GM19455 (cell line): ENCODE data around the gene FANCI.
"Not testable (repeated sequence)": the region's sequence is repeated elsewhere in the genome, so short reads cannot be mapped to it uniquely, and the experiment has no call there.

ENCODE experiments used
- ATAC-seq: cut with Tn5 transposase; IDR thresholded peaks from one replicate; pipeline ENCODE4 v1.9.1; 2021; ENCODE audit not compliant: unreplicated experiment

The FANCI gene

DNA sequence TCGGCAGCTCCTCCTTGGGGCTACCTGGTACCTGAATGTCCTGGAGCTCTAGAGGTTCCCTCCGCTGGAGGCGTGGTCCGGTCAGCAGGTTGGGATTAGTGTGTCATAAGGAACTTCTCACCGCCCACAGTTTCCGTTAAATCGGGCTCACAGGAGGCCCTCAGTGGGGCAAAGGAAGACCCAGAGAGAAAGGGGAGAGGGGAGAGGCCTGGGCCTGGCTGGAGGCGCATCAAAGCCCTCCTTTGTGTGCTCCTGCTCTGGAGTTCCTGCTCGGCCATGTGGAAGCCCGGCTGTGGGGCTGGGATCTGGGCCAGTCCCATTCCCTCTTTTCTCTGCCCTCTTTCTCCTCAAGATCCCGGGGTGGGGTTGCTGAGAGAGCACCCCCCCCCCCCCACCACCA is 22.2 kb upstream of the FANCI start, which contains the start of gene RLBP1:
RLBP1 (minus strand) TSS at position 37 of the 400 bp plus-strand sequence. CDS start 2,604 bp downstream, outside the sequence.
- ATAC-seq = no peak

- no peak for ATAC-seq
These were observed 18.2 kb upstream of the FANCI start for GRCh38 chr15:89225588-89225987.

DNA sequence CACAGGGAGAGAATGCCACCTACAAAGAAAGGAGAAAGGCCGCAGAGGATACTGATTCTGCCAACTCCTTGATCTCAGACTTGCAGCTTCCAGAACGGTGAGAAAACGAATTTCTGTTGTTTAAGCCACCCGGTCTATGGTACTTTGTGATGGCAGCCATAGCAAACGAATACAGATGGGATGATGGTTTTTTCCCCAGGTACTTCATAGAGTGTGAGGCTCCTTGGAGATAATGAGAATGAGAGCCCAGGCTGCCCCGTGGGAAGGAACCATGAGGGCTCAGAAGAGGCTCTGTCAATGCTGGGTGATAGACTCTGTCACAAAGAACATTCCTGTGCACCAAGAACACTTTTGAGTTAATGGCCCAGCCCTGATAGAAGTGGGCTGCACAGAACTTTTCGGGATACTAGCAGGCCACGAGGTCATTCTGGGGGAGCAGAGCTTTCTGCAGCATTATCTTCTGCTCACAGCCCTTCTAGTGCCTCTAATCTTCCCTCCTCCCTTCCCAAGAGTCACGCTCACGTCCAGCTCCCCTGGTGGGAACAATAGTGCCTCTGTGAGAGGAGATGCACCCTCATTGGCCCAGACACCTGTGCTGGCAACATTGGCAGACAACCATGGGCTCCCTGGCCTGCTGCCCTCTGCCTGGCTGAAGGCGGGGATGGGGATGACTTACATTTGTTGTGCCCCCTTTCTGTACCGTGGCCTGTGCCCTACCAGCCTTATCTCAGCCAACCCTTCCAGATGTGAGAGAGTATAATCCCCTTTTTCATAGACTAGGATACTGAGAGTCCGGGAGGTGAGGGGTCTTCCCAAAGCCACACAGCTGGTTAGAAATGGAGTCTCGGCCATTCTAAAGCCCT is 17.2 kb upstream of the FANCI start:
- ATAC-seq = no peak

DNA sequence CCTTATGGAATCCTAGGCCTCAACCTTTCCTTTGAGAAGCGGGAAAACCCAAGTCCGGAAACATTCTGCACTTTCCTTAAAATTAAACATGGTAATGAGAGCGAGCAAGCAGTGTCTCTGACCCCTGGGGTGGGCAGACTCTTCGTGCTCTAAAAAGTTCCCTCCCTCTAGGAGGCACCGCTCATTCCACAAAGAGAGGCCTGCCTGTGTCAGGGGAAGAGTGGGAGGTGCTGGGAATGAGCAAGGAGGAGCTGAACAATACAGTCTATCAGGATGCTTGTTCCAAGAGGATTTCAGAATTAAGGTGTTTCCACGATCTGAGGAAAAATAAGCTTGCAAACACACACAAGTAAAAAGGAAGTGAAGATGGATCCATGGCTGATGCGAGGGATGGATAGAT is 16.4 kb upstream of the FANCI start:
- no peak for ATAC-seq

DNA sequence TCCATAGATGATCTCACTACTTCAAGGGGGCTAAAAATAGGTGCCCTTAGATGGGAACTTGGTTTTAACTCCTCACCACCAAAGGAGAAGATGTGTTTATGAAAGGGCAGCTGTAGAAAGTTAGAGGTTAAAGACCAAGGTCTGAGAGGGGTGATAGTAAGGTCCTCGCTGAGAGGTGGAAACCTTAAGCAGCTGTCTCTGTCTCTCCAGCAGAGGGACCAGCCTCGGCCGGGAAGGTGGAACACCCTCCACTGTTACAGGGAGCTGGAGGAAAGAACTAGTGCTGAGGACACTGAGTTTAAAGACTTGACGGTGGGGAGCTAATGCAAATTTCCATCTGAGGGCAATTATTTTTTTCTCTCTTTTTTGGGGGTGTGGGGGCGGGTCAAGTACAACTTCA is 13.5 kb upstream of the FANCI start:
- no peak for ATAC-seq

- ATAC-seq = no peak
These were observed 11.9 kb upstream of the FANCI start for GRCh38 chr15:89231832-89232231.

GRCh38 chr15:89239883-89240810 is 3.6 kb upstream of the FANCI start:
- not testable (repeated sequence) for ATAC-seq

DNA sequence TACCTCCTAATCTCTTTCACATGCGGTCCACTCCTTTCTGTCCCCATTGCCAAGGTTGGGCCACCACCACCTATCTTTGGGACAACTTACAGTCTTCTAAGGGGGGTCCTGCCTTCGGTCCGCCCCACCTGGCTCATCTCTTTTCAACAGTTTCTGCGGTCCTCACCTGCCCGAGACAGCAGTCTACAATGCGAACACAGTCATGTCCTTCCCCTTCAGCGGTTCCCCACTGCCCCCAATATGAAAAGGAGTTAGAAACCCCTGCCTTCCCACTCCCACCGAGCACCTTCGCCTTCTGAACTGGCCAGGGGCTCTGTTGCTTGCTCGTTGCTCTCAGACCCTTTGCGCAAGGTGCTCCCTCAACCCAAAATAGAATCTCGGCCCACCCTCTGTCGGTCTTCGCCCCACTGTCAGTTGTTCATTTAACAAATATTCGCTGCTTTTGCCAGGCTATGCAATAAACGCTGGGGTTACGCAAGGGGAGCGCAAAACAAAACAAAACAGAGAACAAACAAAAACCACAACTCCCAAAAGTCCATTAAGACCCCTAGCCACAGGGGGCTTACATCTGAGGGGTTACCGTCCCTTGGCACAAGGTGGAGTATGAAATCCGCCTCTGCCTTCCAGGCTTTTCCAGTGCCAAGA is 611 bp upstream of the FANCI start:
- ATAC-seq = no peak

GRCh38 chr15:89244574-89244903 is 760 bp downstream of the FANCI start:
- peak; percentile 11 for ATAC-seq

GRCh38 chr15:89247446-89247845 is 3.7 kb downstream of the FANCI start:
- no peak for ATAC-seq

GRCh38 chr15:89248584-89248983 is 4.8 kb downstream of the FANCI start:
- ATAC-seq = no peak

GRCh38 chr15:89250142-89250541 is 6.4 kb downstream of the FANCI start:
- ATAC-seq = not testable (repeated sequence)

GRCh38 chr15:89277281-89277680 is 33.5 kb downstream of the FANCI start:
- ATAC-seq = not testable (repeated sequence)

DNA sequence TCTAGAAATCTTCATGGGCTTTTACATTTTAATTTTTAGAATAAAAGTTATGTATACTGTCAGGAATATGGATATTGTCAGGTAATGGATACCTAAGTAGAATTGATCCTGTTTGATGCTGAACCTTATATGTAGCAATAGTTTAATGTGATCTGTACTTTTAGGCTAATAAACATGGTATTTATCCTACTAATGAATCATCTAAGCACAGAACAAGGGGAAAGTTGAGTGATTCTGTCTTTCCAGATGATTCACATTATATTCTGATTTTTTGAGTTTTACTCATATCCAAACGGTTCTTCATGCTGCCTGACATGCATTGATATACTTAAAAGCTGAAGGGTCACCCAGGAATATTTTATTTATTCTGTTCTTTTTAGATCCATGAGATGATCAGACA is 34.5 kb downstream of the FANCI start:
- ATAC-seq = no peak

DNA sequence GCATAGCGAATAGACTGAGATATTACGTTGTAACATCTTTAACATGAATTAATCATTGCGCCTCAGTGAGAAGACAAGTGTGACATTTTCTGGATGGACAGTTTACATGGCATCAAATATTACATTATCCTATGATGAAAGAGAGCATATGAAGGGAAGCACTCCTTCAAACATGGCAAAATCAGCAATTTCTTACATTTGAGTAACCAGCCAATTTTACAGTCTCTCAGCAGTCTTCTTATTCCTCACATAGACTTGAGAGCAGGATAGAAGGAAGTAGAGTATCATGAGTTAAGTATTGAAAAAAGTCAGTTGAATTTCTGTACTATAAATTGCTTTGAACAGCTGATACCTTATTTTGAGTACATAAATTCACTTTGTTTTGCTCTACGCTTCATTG is 38.9 kb downstream of the FANCI start:
- no peak for ATAC-seq

GRCh38 chr15:89283201-89283600 is 39.4 kb downstream of the FANCI start:
- ATAC-seq = no peak

DNA sequence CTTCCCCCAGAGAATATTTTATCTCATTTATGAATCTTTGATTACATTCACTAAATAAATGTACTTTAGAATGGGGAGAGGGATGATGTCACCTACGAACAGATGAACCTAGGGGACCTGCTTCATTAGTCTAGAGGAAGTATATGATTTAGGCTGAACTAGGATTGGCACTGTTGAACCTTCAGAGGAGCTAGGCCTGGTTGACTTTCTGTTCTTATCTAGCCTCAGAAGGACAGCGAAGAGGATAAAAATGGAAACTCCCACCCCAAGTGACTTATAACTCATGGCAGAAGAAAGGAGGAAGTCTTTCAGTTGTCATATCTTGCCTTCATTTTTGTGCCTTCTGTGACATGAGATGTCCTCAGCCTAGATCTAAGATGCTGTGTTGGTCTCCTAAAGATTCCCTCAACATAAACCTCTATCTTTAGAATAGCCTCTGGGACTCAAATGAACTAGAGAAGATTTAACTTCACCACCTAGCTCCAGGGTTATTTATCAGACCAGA is 48.2 kb downstream of the FANCI start:
- ATAC-seq = no peak

GRCh38 chr15:89293012-89293411 is 49.2 kb downstream of the FANCI start:
- no peak for ATAC-seq

GRCh38 chr15:89299896-89300295 is 56.1 kb downstream of the FANCI start:
- no peak for ATAC-seq

DNA sequence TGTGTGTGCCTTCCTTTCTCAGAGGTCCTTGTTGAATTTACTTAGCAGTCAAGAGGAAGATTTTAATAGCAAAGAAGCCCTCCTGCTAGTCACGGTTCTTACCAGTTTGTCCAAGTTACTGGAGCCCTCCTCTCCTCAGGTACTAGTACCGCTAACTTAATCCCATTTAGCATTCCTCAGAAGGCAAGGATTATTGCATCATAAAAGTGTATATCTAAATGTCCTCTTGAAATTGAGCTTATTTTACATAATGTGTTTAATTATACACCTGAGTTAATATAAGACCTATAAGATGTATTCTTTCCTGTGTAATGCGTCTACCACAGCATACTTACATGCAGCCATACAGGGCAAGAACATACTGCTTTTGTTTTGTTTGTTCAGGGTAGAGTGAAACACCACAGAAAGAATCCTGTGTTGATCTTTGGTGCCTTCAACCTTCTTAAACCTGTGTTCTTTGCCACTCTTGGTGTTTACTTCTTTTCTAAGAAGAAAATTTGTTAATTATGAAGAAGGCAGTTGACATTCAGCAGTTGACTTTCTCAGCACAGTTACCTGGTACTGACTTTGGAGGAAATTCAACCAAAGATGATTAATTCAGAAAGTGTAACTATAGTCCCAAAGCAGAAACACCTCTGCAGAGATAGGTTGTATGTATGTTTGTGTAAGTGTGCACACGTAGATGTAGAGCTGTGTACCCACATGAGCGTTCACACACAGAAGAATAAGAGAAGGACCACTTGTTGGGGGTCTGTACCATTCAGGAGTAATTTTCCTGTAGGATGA is 57.7 kb downstream of the FANCI start:
- ATAC-seq = no peak
